B cell (primary cell): ENCODE measurements around the gene NFAT5.

Experiments
- EZH2 ChIP-seq: IDR thresholded peaks from 2 replicates; pipeline ENCODE4 v1.6.1; 2012; ENCODE audit warnings: borderline replicate concordance, low read depth, mild to moderate bottlenecking, moderate library complexity, low read length; ENCODE audit not compliant: insufficient read depth, poor library complexity, severe bottlenecking
- TF ChIP-seq, protein P1 (sequence below): fragments of 200-600 bp; IDR thresholded peaks from one replicate; pipeline ENCODE4 v1.8.0; 2022; ENCODE audit warnings: antibody characterized with exemption, mild to moderate bottlenecking

DNA sequence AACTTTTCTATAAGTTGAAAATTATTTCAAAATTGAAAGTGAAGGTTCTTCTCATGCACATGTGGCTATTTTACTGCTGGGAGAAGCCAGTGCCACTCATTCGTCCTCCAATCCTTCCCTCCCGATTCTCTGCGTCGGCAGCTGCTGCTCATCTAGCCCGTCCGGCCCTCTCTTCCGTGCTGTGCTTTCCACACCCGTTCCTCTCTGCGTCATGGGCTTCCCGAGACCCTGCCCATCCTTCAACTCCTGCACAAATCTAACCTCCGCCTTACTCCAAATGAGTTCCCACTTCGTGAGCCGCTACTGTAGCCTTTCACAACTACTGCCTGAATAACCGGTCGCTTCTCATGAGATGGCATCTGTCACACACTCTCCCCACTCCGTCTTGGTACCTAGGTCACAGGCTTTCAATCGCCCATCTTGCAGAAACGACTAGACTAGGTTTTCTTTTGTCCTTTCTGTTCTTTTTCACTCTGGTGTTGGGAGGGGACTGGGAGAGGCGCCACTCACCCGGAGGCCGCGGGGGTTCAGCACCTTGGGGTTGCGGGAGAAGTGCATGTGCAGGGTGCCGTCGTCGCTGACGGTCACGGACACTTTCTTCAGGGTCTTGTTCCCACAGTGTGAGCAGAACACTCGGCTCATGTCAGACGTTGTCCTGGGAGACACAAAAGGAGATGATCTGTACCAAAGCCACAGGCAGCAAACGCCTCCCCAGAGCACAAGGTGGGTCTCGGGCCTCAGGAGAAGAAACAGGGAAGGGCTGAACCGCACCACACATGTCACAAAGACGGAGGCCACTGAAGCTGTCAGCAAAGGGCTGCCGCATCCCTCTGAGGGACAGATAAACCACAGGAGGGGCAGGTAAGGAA is 178.8 kb downstream of the NFAT5 start:
- TF ChIP-seq, protein P1, sequence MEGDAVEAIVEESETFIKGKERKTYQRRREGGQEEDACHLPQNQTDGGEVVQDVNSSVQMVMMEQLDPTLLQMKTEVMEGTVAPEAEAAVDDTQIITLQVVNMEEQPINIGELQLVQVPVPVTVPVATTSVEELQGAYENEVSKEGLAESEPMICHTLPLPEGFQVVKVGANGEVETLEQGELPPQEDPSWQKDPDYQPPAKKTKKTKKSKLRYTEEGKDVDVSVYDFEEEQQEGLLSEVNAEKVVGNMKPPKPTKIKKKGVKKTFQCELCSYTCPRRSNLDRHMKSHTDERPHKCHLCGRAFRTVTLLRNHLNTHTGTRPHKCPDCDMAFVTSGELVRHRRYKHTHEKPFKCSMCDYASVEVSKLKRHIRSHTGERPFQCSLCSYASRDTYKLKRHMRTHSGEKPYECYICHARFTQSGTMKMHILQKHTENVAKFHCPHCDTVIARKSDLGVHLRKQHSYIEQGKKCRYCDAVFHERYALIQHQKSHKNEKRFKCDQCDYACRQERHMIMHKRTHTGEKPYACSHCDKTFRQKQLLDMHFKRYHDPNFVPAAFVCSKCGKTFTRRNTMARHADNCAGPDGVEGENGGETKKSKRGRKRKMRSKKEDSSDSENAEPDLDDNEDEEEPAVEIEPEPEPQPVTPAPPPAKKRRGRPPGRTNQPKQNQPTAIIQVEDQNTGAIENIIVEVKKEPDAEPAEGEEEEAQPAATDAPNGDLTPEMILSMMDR, result no peak
- no peak for TF ChIP-seq EZH2
